Measurements from ENCODE around the gene TNIP1. TPM values are rescaled to one million over a fixed set of nuclear protein-coding genes. Genes with fewer than 3 reads are reported as not detected.
A peak's percentile ranks its signal among the peaks of the same experiment; 100 is the strongest.

Gene TNIP1
- total RNA-seq, 4 donors from 2014 or later, result 74.4 to 115 (median 94.7) TPM

- peaks cover 3 to 48% of the 10 kb centered on the region in 2 donors for H3K4me1 ChIP-seq
- WGBS, 2 donors, result 59 to 72% methylated on average over 2 of the region's 2 CpGs
- H3K4me3 ChIP-seq (replicated peaks in 1 of 3), result no peak overlapping the region
- no peak for DNase-seq
- H3K9me3 ChIP-seq, result no peaks in the 10 kb centered on the region
- no peaks in the 10 kb centered on the region for H3K36me3 ChIP-seq
- intact Hi-C loops (cut with DNase I), result no loop called here
- H3K27me3 ChIP-seq, result no peaks in the 10 kb centered on the region
- TF ChIP-seq CTCF (IDR thresholded peaks at IDR 0.05), result no peak
- no peak for TF ChIP-seq POLR2A (IDR thresholded peaks at IDR 0.05)
- no peak overlapping the region for H3K27ac ChIP-seq
Measured at GRCh38 chr5:151089726-151090125, 8.9 kb upstream of the TNIP1 start.

- WGBS, 2 donors, result 77 to 78% methylated on average over 4 of the region's 4 CpGs
- no peak for DNase-seq
- intact Hi-C loops (cut with DNase I), result no loop called here
Measured at GRCh38 chr5:151088986-151089385, 8.2 kb upstream of the TNIP1 start.

GRCh38 chr5:151087486-151087885 is 6.7 kb upstream of the TNIP1 start:
- H3K27ac ChIP-seq, result no peak overlapping the region
- H3K9me3 ChIP-seq, result no peaks in the 10 kb centered on the region
- TF ChIP-seq CTCF (IDR thresholded peaks at IDR 0.05) (no peak), POLR2A (IDR thresholded peaks at IDR 0.05) (no peak)
- H3K27me3 ChIP-seq, result no peaks in the 10 kb centered on the region
- H3K36me3 ChIP-seq, result no peaks in the 10 kb centered on the region
- H3K4me3 ChIP-seq (replicated peaks in 1 of 3), result no peak overlapping the region
- DNase-seq, result no peak
- 93 to 94% methylated on average over 6 to 7 of the region's 7 CpGs for WGBS, 2 donors
- H3K4me1 ChIP-seq, result peaks cover 6 to 48% of the 10 kb centered on the region in 2 donors
- intact Hi-C loops (cut with DNase I), result no loop called here

More at GRCh38 chr5:151088986-151089385, 8.2 kb upstream of the TNIP1 start:
- Histone ChIP-seq H3K27me3 (no peaks in the 10 kb centered on the region), H3K4me1 (peaks cover 0 to 46% of the 10 kb centered on the region in 2 donors), H3K36me3 (no peaks in the 10 kb centered on the region), H3K27ac (no peak overlapping the region), H3K4me3 (replicated peaks in 1 of 3) (no peak overlapping the region), H3K9me3 (no peaks in the 10 kb centered on the region)
- no peak for TF ChIP-seq POLR2A (IDR thresholded peaks at IDR 0.05)
- TF ChIP-seq CTCF (IDR thresholded peaks at IDR 0.05), result no peak

GRCh38 chr5:151086905-151087360 is 6.1 kb upstream of the TNIP1 start:
- intact Hi-C loops (cut with DNase I), result no loop called here
- no peak for DNase-seq
- Histone ChIP-seq H3K27ac (peak overlapping the region in 2 of 3 donors; percentile 52 to 72), H3K36me3 (no peaks in the 10 kb centered on the region), H3K9me3 (no peaks in the 10 kb centered on the region), H3K4me1 (peaks cover 12 to 53% of the 10 kb centered on the region in 2 donors), H3K4me3 (replicated peaks in 1 of 3) (no peak overlapping the region), H3K27me3 (no peaks in the 10 kb centered on the region)
- TF ChIP-seq CTCF (IDR thresholded peaks at IDR 0.05) (no peak), POLR2A (IDR thresholded peaks at IDR 0.05) (no peak)
- 64 to 73% methylated on average over 6 to 8 of the region's 10 CpGs for WGBS, 2 donors

- Histone ChIP-seq H3K27ac (peak overlapping the region; percentile 52 to 72 (median 57)), H3K36me3 (no peaks in the 10 kb centered on the region), H3K4me3 (replicated peaks in 1 of 3) (no peak overlapping the region), H3K27me3 (no peaks in the 10 kb centered on the region), H3K9me3 (no peaks in the 10 kb centered on the region), H3K4me1 (peaks cover 15 to 55% of the 10 kb centered on the region in 2 donors)
- WGBS, 2 donors, result 83 to 85% methylated on average over 6 of the region's 6 CpGs
- TF ChIP-seq CTCF (IDR thresholded peaks at IDR 0.05) (no peak), POLR2A (IDR thresholded peaks at IDR 0.05) (no peak)
- intact Hi-C loops (cut with DNase I), result no loop called here
- no peak for DNase-seq
Measured at GRCh38 chr5:151086192-151086869, 5.5 kb upstream of the TNIP1 start.

Measured in thyroid gland (tissue), 4 donors.